GM12864 (cell line): ENCODE data around the gene NUP50.
A peak's percentile ranks its signal among the peaks of the same experiment; 100 is the strongest.

ENCODE experiments used
- DNase-seq: peaks from one replicate; pipeline ENCODE4 v3.0.0-alpha.2; 2011; ENCODE audit warnings: low read depth
- H3K4me3 ChIP-seq: 2 replicates; pipeline ENCODE4 v1.5.1; 2011; ENCODE audit warnings: mild to moderate bottlenecking, low read depth, low read length, control low read depth
- CTCF ChIP-seq: IDR thresholded peaks from 2 replicates; pipeline ENCODE4 v1.5.1; 2011; ENCODE audit warnings: low read depth, mild to moderate bottlenecking, moderate library complexity, low read length, control low read depth, inconsistent platforms; ENCODE audit errors: missing control alignments

Gene NUP50

GRCh38 chr22:45229181-45229580 is 65.5 kb downstream of the NUP50 start:
- no peak for TF ChIP-seq CTCF
- no peak overlapping the region for H3K4me3 ChIP-seq
- no peak for DNase-seq

GRCh38 chr22:45230026-45230721 is 66.4 kb downstream of the NUP50 start:
- DNase-seq: no peak
- no peak for TF ChIP-seq CTCF
- H3K4me3 ChIP-seq: no peak overlapping the region

- H3K4me3 ChIP-seq: no peak overlapping the region
- no peak for TF ChIP-seq CTCF
- DNase-seq: no peak
These were observed 67.6 kb downstream of the NUP50 start for GRCh38 chr22:45231293-45231692.

GRCh38 chr22:45233386-45233785 is 69.7 kb downstream of the NUP50 start:
- TF ChIP-seq CTCF: no peak
- H3K4me3 ChIP-seq: no peak overlapping the region
- no peak for DNase-seq

- no peak for DNase-seq
- no peak overlapping the region for H3K4me3 ChIP-seq
- no peak for TF ChIP-seq CTCF
These were observed 70.1 kb downstream of the NUP50 start for GRCh38 chr22:45233827-45234226.

GRCh38 chr22:45235101-45235777 is 71.5 kb downstream of the NUP50 start:
- peak; percentile 73 for DNase-seq
- peak overlapping the region; percentile 45 for H3K4me3 ChIP-seq
- no peak for TF ChIP-seq CTCF

- no peak for DNase-seq
- no peak for TF ChIP-seq CTCF
- H3K4me3 ChIP-seq: peak overlapping the region; percentile 30
These were observed 72.2 kb downstream of the NUP50 start for GRCh38 chr22:45235851-45236342.
